Measurements from ENCODE around the gene CHCHD6.

Gene CHCHD6

DNA sequence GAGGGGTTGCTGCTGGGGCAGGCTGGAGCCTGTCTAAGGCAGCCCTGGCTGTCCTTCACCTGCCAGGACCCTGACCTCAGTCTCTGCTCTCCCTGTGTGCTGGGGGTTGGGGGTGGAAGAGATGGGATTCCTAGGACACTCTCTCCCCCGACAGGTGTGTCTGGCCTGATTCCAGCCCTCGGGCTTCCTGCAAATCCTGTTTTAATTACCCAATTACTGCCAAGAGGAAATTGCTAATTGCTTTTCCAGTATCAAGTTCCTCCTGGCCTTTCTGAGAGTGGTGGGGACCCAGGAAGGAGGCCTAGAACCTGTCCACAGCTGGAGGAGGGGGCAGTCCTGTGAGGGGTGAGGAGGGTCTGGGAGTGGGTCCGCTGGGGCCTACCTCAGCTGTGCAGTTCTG is 294.7 kb downstream of the CHCHD6 start:
- DNase-seq = no peak

DNA sequence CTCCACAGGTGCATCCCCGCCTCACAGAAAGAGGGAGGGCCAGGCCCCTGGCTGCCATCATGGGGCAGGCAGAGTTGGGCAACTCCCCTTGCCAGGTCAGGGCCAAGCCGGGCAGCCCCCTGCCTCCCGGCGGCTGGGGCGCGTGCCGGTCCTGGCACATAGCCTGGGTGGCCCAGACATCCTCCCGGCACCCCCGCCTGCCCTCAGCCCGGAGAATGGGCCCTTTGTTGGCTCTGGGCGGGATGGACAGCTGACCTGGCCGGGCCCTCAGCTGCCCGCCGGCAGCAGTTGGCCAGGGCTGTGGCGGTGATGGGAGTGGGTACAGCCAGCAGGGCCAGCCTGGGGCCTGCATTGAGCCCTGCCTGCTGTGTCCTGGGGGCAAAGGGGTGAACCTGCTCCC is 295.3 kb downstream of the CHCHD6 start:
- DNase-seq = no peak

DNA sequence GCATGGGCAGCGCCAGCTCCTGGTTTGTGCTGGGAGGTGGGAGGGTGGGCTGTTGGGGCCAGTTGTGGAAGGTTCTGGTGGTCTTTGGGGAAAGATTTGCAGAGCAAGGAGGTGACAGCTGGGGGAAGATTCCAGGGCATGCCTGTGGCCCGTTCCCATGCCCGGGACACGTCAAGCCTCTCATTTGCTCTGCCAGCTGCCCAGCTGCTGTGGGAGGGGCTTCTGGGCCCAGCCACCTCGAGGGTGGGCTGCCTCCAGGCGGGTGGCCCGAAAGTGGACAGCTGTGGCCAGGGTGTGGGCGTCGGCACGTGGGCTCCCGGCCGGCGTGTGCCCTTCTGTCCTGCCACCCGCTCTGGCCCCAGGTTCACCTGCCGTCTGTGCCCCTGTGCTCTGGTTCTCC is 296.1 kb downstream of the CHCHD6 start:
- DNase-seq = no peak

DNA sequence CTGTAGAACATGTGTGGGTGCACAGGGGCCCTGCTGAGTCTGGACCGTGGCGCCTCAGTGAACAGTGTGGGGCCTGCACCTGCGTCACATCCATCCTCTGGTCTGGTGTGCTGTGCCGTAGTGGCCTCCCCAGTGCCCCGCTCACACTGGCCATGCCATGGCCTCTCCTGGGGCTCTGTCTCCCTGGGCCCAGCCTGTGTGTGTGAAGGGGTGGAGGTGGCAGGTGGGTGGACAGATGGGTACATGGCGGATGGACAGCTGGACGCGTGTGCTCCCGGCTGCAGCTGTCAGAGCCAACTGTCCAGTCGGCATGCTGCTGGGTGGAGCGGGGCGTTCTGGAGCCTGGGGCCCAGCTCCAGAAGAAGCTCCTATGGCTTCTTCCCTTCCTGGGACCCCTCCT is 296.7 kb downstream of the CHCHD6 start:
- DNase-seq = no peak

DNA sequence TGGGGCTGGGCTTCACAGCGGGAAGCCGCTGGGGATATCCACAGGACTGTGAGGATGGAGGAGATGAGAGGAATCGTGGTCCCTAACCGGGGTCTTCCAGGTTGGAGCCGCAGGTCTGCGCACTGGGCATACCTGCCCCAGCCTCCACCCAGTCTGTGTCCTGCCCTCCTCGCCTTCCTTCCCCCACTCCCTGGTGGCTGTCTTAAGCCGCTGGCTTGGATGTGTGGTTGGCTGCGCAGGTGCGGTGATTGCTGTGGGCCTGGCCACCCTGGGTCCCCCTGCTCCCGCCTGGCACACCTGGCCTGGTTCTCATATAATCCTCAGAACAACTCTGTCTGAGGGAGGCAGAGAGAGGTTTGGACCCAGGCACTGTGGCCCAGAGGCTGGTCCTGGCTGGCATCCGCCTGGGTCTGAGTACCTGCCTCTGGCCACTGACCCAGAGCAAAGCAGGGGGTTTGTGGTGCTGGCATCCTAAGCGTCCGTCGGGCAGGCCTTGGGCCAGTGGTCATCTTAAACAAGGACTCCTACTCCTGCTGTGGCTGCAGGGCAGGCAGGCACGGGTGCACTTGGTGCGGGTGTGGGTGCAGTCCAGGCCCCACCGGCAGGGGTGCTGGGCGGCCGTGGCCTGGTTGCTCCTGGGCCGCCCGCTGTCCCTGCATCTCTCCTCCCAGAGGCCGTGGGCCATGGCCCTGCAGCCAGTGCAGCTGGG is 297.6 kb downstream of the CHCHD6 start:
- no peak for DNase-seq

DNA sequence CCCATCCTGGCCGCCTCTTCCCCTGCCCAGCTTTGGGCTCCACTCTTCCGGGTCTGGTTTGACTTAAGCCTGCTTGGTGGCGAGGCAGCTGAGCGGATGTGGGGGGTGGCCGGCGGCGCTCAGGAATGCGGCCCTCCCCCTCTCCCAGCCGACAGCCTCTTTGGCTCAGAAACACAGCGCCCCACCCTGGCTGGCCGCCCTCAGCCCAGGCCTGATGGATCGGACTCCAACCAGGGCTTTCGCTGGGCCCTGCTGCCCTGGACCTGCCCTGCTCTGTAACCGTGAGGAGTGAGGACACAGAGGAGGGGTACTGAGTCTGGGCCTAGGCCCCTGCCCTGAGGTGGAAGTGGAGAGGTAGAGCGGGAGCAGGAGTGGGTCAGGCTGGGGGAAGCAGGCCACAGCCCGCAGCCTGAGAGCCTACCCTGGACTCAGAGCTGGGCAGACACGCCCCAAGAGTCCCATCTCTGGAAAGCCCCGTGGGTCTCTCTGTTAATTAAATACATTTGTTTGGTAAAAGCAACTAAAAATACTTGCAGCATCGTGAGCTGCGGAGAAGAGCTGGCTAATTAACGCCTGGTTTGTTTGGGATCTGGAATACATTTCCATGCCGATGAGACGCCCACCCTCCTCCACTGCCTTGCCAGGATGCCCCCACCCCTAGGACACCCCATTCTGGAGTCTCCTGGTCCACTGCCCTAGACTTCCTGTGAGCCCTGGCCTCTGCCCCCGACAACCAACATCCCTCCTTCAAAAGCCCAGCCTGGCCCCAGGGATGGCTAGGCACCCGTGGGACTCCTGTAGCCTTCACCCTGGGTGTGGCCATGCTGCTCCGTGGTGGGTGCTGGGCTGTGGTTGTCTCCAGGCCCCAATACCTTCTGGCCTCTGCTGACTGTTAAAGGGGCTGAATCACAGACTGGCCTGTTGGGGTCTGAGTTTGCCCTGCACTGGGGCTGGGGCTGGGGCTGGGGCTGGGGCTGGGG is 298.4 kb downstream of the CHCHD6 start:
- no peak for DNase-seq

GRCh38 chr3:127003175-127003555 is 299.1 kb downstream of the CHCHD6 start:
- no peak for DNase-seq

DNA sequence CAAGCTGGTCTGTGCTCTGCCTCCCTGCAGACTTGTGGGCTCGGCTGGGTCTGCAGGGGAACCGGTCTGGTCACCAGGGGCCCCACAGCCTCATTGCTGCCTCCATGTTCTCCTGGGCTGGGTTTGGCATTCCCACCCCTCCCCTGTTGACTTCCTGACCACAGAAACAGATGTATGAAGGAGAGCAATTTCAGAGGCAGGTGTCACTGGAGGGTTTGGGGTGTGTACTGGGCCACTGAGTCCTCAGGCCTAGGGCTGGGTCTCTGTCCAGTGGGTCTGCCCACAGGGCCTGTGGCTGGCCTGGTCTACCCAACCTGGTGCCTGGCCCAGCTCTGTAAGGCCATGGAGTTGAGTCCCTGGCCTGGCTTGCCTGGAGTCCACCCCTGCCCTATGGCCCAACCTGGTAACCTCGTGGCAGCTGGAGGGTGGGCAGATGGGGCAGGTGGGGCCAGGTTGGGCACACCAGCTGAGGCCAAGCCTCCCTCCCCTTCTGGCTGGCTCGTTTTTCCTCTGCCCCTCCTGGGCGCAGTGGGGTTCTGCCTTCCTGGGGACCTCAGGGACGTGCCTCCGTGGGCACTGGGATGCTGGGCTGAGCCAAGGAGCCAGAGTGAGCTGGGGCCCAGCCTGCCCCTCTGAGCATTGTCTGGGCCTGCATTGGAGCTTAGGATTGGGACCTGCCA is 299.7 kb downstream of the CHCHD6 start:
- no peak for DNase-seq

DNA sequence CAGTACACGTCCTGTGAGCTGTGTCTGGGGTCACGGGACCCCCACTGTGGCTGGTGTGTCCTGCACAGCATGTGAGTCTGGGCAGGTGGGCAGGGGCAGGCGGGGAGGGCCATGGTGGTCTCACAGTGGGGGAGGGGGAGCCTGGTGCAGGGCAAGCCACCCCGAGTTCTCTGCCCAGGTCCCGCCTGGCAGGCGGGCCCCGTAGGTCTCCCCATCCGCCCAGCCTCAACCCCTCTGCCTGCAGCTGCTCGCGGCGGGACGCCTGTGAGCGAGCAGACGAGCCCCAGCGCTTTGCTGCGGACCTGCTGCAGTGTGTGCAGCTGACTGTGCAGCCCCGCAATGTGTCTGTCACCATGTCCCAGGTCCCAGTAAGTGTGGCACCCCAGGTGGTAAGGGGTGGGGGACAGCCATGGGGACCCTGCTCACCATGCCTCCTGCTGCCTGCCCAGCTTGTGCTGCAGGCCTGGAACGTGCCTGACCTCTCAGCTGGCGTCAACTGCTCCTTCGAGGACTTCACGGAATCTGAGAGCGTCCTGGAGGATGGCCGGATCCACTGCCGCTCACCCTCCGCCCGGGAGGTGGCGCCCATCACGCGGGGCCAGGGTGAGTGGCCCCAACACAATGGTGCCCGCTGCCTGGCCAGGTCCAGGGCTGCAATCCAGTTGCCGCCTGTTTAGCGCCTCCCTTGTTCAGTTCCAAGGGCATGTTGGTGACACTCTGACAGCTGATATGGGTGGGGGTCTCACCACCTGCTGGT is 300.8 kb downstream of the CHCHD6 start:
- DNase-seq = no peak

DNA sequence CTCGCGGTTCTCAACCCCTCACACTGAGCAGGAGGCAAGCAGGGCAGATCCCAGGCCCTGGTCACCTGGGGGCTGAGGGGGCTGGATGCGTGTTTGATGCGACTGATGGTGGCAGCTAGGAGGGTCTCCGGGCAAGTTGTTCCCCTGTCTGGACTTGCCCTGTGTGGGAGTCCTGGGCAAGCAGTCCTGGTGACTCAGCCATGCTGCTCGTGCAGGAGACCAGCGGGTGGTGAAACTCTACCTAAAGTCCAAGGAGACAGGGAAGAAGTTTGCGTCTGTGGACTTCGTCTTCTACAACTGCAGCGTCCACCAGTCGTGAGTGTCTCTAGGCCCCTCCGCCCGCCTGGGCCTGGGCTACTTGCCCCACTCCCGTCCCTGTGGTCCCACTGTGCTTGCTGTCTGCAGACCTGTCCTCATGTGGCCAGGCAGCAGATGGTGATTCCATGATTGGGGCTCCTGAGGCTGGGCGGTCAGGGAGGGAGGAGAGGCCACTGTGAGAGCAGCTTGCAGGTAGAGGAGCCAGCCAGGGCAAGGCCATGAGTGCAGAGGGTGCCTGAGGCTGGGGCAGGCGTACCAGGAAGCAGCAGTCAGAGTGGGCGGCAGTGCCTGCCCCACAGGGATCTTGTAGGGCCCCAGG is 301.9 kb downstream of the CHCHD6 start:
- DNase-seq = no peak

GRCh38 chr3:127006781-127007436 is 302.9 kb downstream of the CHCHD6 start:
- DNase-seq = peak in 1 of 2 experiments; percentile 46

- no peak for DNase-seq
Measured at GRCh38 chr3:127008236-127008635, 304.2 kb downstream of the CHCHD6 start.

DNA sequence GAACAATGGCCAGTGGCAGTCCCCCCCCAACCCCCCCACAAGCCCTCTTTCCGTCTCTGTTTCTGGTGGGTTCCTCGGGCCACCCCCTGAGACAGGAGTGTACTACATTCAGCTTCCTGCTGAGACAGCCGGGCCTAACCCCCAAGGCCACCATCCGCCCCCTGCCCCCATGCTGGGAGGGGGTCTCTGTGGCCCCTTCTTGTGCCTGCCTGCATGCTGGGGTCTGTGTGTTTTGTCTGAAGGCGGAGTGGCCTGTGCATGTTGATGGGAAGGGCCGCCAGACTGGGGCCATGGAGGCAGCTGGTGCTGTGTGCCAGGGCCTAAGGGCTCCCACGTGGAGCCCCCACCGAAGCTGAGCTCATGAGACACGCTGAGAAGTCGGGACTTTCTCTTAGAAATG is 305.5 kb downstream of the CHCHD6 start:
- no peak for DNase-seq

Data from NCI-H446 (cell line).